ENCODE measurements around the gene WDR35. TPM values are rescaled to one million over a fixed set of nuclear protein-coding genes. Genes with fewer than 3 reads are reported as not detected.
"Not testable (repeated sequence)": the region's sequence is repeated elsewhere in the genome, so short reads cannot be mapped to it uniquely, and the experiment has no call there.

Gene WDR35
- total RNA-seq, 2 experiments from 2014 or later, result 4.1 to 4.7 TPM

DNA sequence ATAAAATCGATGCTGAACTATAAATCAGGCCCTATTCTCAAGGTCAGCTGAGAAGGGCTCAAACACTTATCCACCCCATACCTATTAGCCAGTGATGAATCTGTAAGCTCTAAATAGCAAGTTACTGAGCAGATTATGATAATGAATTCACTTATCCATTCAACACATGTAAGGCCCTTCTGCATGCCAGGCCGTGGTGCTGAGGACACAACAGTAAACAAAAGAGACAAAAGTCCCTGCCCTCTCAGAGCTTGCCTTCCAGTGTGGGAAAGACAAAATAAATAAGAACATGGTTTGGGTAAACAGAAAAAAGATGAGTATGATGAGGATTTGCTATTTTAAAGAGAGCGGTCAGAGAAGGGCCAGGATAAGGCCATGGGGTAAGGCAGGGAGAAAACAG, 99.8 kb downstream of the WDR35 start:
- Mint-ChIP-seq H3K27me3 (no peaks in the 10 kb centered on the region), H3K36me3 (peaks cover 15% of the 10 kb centered on the region), H3K4me3 (no peak overlapping the region), H3K27ac (no peak overlapping the region), H3K4me1 (peaks cover 10% of the 10 kb centered on the region), H3K9me3 (no peaks in the 10 kb centered on the region)
- ATAC-seq (ENCODE audit: low read depth), result no peak
- DNase-seq, result no peak
- POLR2A ChIA-PET, result no interaction called here

DNA sequence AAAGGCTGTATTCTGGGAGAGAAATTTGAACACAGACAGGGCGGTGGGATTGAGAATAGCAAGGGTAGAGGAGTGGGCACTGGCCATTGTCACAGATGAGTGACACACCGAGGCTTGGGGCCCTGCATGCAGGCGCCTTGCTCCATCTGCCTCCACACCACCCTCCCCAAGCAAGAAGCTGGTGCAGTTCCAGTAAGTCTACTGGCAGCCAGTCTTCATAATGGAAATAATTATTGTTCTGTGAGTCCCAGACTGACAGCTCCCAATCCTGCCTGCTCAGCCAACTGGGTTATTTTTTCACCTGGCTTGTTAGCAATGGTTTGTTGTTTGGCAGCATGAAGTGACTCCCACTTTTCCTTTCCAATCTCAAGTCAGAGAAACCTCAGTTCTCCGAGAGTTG, 101.1 kb downstream of the WDR35 start:
- ATAC-seq (ENCODE audit: low read depth) (no peak), DNase-seq (no peak)
- H3K27ac Mint-ChIP-seq, result no peak overlapping the region
- H3K27me3 Mint-ChIP-seq, result no peaks in the 10 kb centered on the region
- POLR2A ChIA-PET, result interaction anchor here (0.9 to 1.1 kb wide), 2 partner anchors 9 to 11 kb away, joined by 3 read pairs; no protein-coding TSS in a partner anchor
- H3K4me3 Mint-ChIP-seq, result no peak overlapping the region
- peaks cover 7% of the 10 kb centered on the region for H3K4me1 Mint-ChIP-seq
- H3K36me3 Mint-ChIP-seq, result peaks cover 12% of the 10 kb centered on the region
- no peaks in the 10 kb centered on the region for H3K9me3 Mint-ChIP-seq

DNA sequence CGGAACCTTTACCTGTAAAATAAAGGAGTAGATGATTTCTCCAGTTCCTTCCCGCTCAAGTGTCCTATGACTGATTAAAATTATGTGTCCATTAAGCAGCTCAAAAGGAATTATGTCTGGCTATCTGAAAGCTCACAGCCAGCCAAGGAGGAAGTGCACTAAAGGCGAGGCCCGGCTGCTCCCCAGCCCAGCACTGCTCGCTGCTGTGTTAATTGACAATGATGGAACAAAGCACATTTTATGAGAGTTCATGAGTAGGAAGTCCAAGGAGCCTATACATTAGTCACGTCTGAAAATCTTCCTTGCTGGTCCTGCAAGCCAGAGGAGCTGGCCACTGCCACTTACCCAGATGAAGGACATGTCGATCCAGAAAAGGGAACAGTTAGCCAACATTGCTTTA, 102.4 kb downstream of the WDR35 start:
- no peaks in the 10 kb centered on the region for H3K9me3 Mint-ChIP-seq
- no peak overlapping the region for H3K4me3 Mint-ChIP-seq
- ATAC-seq (ENCODE audit: low read depth) (no peak), DNase-seq (no peak)
- H3K4me1 Mint-ChIP-seq, result peaks cover 5% of the 10 kb centered on the region
- peaks cover 11% of the 10 kb centered on the region for H3K36me3 Mint-ChIP-seq
- no peaks in the 10 kb centered on the region for H3K27me3 Mint-ChIP-seq
- POLR2A ChIA-PET, result no interaction called here
- H3K27ac Mint-ChIP-seq, result no peak overlapping the region

- Mint-ChIP-seq H3K9me3 (no peaks in the 10 kb centered on the region), H3K4me1 (no peaks in the 10 kb centered on the region), H3K27ac (no peak overlapping the region), H3K27me3 (no peaks in the 10 kb centered on the region), H3K36me3 (peaks cover 8% of the 10 kb centered on the region), H3K4me3 (no peak overlapping the region)
- POLR2A ChIA-PET, result interaction anchor here (1.2 kb wide), 1 partner anchor 15 kb away, joined by 3 read pairs; no protein-coding TSS in a partner anchor
- DNase-seq (no peak), ATAC-seq (ENCODE audit: low read depth) (no peak)
These were observed 103.6 kb downstream of the WDR35 start for GRCh38 chr2:19886261-19886660.

DNA sequence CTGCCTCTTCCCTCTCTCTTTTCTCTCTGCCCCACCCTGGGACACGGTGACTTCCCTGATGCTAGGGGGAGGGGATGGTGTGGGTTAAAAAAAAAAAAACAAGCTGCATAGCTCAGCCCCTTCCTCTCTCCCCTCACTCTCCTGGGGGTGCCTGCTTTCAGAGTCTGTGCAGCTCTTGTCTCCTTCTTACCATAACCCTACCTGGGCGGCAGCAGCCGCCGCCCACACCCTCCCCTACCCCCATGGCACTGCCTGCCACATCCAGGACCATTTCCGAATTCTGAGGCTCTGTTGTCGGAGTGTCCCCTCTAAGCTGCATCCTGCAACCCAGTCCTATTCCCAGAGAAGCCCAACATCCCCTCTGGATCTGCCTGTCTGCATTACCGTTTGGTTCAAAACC, 104.1 kb downstream of the WDR35 start:
- ATAC-seq (ENCODE audit: low read depth), result no peak
- Mint-ChIP-seq H3K4me3 (no peak overlapping the region), H3K9me3 (no peaks in the 10 kb centered on the region), H3K27me3 (no peaks in the 10 kb centered on the region), H3K27ac (no peak overlapping the region), H3K4me1 (no peaks in the 10 kb centered on the region), H3K36me3 (peaks cover 8% of the 10 kb centered on the region)
- DNase-seq, result no peak
- POLR2A ChIA-PET, result interaction anchor here (1.2 to 1.3 kb wide), 2 partner anchors 14 to 15 kb away, joined by 3 read pairs; no protein-coding TSS in a partner anchor

GRCh38 chr2:19883971-19884720, 105.8 kb downstream of the WDR35 start:
- Mint-ChIP-seq H3K4me3 (no peak overlapping the region), H3K27me3 (no peaks in the 10 kb centered on the region), H3K27ac (no peak overlapping the region), H3K4me1 (no peaks in the 10 kb centered on the region), H3K9me3 (no peaks in the 10 kb centered on the region), H3K36me3 (peaks cover 16% of the 10 kb centered on the region)
- POLR2A ChIA-PET, result interaction anchor here (1.3 kb wide), 1 partner anchor 16 kb away, joined by 3 read pairs; no protein-coding TSS in a partner anchor
- no peak for ATAC-seq (ENCODE audit: low read depth)
- no peak for DNase-seq

DNA sequence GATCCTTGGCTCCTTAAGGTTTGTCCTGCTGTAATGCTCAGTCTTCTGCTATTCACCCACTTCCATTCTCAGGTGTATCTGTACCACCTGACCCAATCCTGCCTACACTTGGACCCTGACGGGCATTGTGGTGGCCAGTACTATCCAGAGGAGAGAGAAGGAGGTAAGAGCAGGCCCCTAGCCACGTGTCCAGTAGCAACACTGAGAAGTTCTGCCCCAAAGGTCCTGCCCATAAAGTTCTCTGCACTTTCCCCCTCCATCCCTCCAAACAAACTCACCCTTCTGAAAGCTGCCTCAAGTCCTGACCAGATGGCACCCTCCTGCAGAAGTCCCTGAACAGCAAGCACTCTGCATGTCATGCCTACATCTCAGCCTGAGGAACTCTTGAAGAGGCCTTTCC, 106.4 kb downstream of the WDR35 start:
- H3K4me3 Mint-ChIP-seq, result no peak overlapping the region
- H3K9me3 Mint-ChIP-seq, result no peaks in the 10 kb centered on the region
- no peaks in the 10 kb centered on the region for H3K4me1 Mint-ChIP-seq
- ATAC-seq (ENCODE audit: low read depth), result no peak
- H3K27ac Mint-ChIP-seq, result no peak overlapping the region
- POLR2A ChIA-PET, result no interaction called here
- H3K36me3 Mint-ChIP-seq, result peaks cover 17% of the 10 kb centered on the region
- no peak for DNase-seq
- H3K27me3 Mint-ChIP-seq, result no peaks in the 10 kb centered on the region

DNA sequence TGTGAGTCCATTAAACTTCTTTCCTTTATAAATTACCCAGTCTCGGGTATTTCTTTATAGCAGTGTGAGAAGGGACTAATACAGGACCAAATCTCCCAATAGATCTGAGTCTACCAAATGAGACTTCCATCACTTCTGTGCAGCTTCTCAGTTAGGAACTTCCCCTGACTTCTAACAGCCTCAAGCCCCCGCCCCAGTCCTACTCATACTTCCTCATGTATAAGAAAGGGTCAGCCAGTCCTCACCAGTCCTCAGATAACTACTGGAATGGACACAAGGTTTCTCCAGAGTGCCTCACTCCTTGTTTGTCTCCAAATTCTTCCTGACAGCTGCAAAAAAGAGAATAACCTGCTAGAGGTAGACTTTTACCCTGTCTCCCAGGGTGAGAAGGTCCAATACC, 107.6 kb downstream of the WDR35 start:
- POLR2A ChIA-PET, result no interaction called here
- Mint-ChIP-seq H3K27me3 (no peaks in the 10 kb centered on the region), H3K36me3 (peaks cover 17% of the 10 kb centered on the region), H3K27ac (no peak overlapping the region), H3K4me3 (no peak overlapping the region), H3K9me3 (no peaks in the 10 kb centered on the region), H3K4me1 (no peaks in the 10 kb centered on the region)
- ATAC-seq (ENCODE audit: low read depth) (no peak), DNase-seq (no peak)

DNA sequence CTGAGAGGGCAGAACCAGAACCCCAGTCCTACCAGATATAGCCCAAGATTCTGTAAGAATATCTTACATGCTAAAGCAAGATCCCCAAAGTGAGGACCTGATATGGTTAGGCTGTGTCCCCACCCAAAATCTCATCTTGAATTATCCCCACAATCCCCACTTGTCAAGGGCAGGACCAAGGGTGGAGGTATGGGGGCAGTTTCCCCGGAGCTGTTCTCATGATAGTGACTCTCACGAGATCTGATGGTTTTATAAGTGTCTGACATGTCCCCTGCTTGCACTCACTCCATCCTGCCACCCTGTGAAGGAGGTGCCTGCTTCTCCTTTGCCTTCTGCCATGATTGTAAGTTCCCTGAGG, 108.0 kb downstream of the WDR35 start:
- no peak overlapping the region for H3K4me3 Mint-ChIP-seq
- peaks cover 18% of the 10 kb centered on the region for H3K36me3 Mint-ChIP-seq
- H3K9me3 Mint-ChIP-seq, result no peaks in the 10 kb centered on the region
- H3K27ac Mint-ChIP-seq, result no peak overlapping the region
- H3K4me1 Mint-ChIP-seq, result no peaks in the 10 kb centered on the region
- POLR2A ChIA-PET, result no interaction called here
- H3K27me3 Mint-ChIP-seq, result no peaks in the 10 kb centered on the region
- ATAC-seq (ENCODE audit: low read depth) (no peak), DNase-seq (no peak)

DNA sequence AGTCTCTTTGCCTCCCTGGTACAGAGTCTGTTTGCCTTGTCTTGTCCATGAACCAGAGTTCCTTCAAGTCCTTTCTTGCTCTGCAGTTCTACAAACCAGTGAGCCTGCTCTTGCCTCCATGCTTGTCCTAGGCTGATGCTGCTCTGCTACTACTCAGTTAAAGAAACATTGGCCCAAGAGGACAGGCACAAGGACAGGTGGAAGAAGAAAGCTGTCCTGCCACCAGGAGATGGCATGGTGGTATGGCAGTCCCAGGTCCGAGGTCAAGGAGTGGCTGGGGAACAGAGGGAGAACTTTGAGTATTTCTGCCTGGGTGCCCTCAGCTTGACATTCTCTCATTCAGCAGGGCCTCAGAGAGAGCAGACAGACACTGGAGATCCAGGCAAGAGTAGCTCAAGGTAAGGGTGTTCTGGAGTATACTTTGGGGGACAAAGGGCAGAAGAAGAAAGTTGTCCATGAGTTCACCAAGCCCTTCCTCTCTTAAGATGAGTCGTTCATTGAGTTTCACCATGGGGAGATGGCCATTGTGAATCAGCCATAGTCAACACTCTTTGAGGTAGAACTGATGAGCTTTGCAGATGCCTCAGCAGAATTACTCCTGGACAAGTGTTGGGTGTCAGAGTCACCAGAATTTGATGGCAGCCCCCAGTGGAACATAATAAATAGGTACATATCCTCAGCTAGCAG, 108.5 kb downstream of the WDR35 start:
- POLR2A ChIA-PET, result no interaction called here
- H3K27ac Mint-ChIP-seq, result no peak overlapping the region
- ATAC-seq (ENCODE audit: low read depth) (no peak), DNase-seq (no peak)
- H3K36me3 Mint-ChIP-seq, result peaks cover 22% of the 10 kb centered on the region
- no peaks in the 10 kb centered on the region for H3K4me1 Mint-ChIP-seq
- H3K4me3 Mint-ChIP-seq, result no peak overlapping the region
- no peaks in the 10 kb centered on the region for H3K27me3 Mint-ChIP-seq
- no peaks in the 10 kb centered on the region for H3K9me3 Mint-ChIP-seq

DNA sequence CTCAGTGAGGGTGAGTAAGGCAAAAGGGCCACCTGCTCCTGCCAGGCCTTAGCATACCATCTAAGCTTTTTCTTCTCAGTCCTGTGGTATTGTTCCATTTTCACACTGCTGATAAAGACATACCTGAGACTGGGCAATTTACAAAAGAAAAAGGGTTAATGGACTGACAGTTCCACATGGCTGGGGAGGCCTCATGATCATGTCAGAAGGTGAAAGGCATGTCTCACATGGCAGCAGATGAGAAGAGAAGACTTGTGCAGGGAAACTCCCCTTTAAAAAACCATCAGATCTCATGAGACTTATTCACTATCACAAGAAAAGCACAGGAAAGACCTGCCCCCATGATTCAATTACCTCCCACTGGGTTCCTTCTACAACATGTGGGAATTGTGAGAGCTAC, 109.7 kb downstream of the WDR35 start:
- H3K4me3 Mint-ChIP-seq; H3K27me3 Mint-ChIP-seq; H3K9me3 Mint-ChIP-seq; H3K4me1 Mint-ChIP-seq; DNase-seq; H3K27ac Mint-ChIP-seq; POLR2A ChIA-PET; ATAC-seq (ENCODE audit: low read depth): not testable (repeated sequence)
- H3K36me3 Mint-ChIP-seq, result peaks cover 24% of the 10 kb centered on the region

DNA sequence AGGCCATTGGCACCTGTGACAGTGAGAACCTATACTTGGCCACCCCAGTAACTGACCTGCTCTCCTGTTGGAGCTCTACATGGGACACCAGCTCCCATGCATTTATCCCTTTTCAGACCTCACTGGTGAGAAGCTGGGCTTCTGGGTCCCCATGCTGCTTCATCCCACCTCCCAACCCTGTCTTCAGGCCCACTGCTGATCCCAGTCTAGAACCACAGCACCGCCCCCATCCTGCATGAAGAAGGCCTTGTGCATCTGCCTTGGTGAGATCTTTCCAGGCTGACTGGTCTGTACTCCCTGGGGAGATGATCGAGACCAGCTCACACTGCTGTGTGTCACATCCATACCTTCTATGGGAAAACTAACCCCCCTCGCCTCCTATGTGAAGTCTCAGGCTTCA, 110.8 kb downstream of the WDR35 start:
- ATAC-seq (ENCODE audit: low read depth) (no peak), DNase-seq (no peak)
- Mint-ChIP-seq H3K27ac (no peak overlapping the region), H3K4me1 (peaks cover 1% of the 10 kb centered on the region), H3K27me3 (no peaks in the 10 kb centered on the region), H3K36me3 (peaks cover 24% of the 10 kb centered on the region), H3K9me3 (no peaks in the 10 kb centered on the region), H3K4me3 (no peak overlapping the region)
- POLR2A ChIA-PET, result no interaction called here

GRCh38 chr2:19878268-19879046, 111.4 kb downstream of the WDR35 start:
- Mint-ChIP-seq H3K4me1 (peaks cover 1% of the 10 kb centered on the region), H3K9me3 (no peaks in the 10 kb centered on the region), H3K27ac (no peak overlapping the region), H3K27me3 (no peaks in the 10 kb centered on the region), H3K36me3 (peaks cover 20% of the 10 kb centered on the region), H3K4me3 (no peak overlapping the region)
- ATAC-seq (ENCODE audit: low read depth), result no peak
- DNase-seq, result no peak
- POLR2A ChIA-PET, result no interaction called here
